SHP77 treated with DMSO at 0.1 percent for 48 hours (cell line): Measurements from ENCODE around the gene CSTPP1.

Experiments
- DNase-seq: peaks from one replicate; lab custom pipeline; 2025; lab: John Stamatoyannopoulos, UW

CSTPP1 gene

GRCh38 chr11:47161134-47161854 lies 224.7 kb downstream of the CSTPP1 start:
- DNase-seq = peak; percentile 39

GRCh38 chr11:47161890-47162289 lies 225.3 kb downstream of the CSTPP1 start:
- DNase-seq = no peak

- no peak for DNase-seq
Observed at GRCh38 chr11:47162426-47162825, 225.9 kb downstream of the CSTPP1 start.

- no peak for DNase-seq
Observed at GRCh38 chr11:47163193-47163592, 226.6 kb downstream of the CSTPP1 start.

- no peak for DNase-seq
Observed at GRCh38 chr11:47163898-47164297, 227.3 kb downstream of the CSTPP1 start.

GRCh38 chr11:47164321-47164720 lies 227.8 kb downstream of the CSTPP1 start:
- DNase-seq = no peak

- DNase-seq = no peak
Observed at GRCh38 chr11:47165253-47165840, 228.8 kb downstream of the CSTPP1 start.

- DNase-seq = no peak
Observed at GRCh38 chr11:47166368-47166767, 229.8 kb downstream of the CSTPP1 start.

GRCh38 chr11:47171061-47171838 lies 234.7 kb downstream of the CSTPP1 start:
- DNase-seq = no peak

- no peak for DNase-seq
Observed at GRCh38 chr11:47171856-47172255, 235.3 kb downstream of the CSTPP1 start.

- DNase-seq = no peak
Observed at GRCh38 chr11:47172740-47173336, 236.3 kb downstream of the CSTPP1 start.

GRCh38 chr11:47175746-47176327 lies 239.3 kb downstream of the CSTPP1 start:
- DNase-seq = no peak

GRCh38 chr11:47176328-47177228 lies 240.0 kb downstream of the CSTPP1 start, which contains the start of gene ARFGAP2:
ARFGAP2 (minus strand) TSS chr11:47176879; CDS start chr11:47176853, 26 bp downstream.
- peak; percentile 83 for DNase-seq

- peak; percentile 31 for DNase-seq
Observed at GRCh38 chr11:47177229-47177845, 240.8 kb downstream of the CSTPP1 start.

- DNase-seq = no peak
Observed at GRCh38 chr11:47177846-47178245, 241.3 kb downstream of the CSTPP1 start.

GRCh38 chr11:47178316-47178715 lies 241.8 kb downstream of the CSTPP1 start:
- DNase-seq = no peak

GRCh38 chr11:47178737-47179654 lies 242.4 kb downstream of the CSTPP1 start:
- DNase-seq = no peak

- DNase-seq = peak; percentile 18
Observed at GRCh38 chr11:47179655-47179991, 243.1 kb downstream of the CSTPP1 start.

GRCh38 chr11:47180006-47180787 lies 243.6 kb downstream of the CSTPP1 start:
- DNase-seq = no peak
